HT-29 (cell line): ENCODE measurements around the gene SIAH1. TPM values are rescaled to one million over a fixed set of nuclear protein-coding genes. Genes with fewer than 3 reads are reported as not detected.
A peak's percentile ranks its signal among the peaks of the same experiment; 100 is the strongest.
"Not testable (repeated sequence)": the region's sequence is repeated elsewhere in the genome, so short reads cannot be mapped to it uniquely, and the experiment has no call there.

Source experiments
- DNase-seq: peaks from one replicate; pipeline ENCODE4 v3.0.0-alpha.2; 2015; ENCODE audit warnings: low spot score
- total RNA-seq: library from RNA; depleted of rRNA; stranded (reverse); fragments of >200 nt; shearing (Covaris generic); gene quantifications from 2 replicates; pipeline ENCODE4 v1.2.3, GENCODE V29; 2014; rRNA removed

SIAH1 gene
- 23.7 and 24.8 TPM in 2 replicates for total RNA-seq

DNA sequence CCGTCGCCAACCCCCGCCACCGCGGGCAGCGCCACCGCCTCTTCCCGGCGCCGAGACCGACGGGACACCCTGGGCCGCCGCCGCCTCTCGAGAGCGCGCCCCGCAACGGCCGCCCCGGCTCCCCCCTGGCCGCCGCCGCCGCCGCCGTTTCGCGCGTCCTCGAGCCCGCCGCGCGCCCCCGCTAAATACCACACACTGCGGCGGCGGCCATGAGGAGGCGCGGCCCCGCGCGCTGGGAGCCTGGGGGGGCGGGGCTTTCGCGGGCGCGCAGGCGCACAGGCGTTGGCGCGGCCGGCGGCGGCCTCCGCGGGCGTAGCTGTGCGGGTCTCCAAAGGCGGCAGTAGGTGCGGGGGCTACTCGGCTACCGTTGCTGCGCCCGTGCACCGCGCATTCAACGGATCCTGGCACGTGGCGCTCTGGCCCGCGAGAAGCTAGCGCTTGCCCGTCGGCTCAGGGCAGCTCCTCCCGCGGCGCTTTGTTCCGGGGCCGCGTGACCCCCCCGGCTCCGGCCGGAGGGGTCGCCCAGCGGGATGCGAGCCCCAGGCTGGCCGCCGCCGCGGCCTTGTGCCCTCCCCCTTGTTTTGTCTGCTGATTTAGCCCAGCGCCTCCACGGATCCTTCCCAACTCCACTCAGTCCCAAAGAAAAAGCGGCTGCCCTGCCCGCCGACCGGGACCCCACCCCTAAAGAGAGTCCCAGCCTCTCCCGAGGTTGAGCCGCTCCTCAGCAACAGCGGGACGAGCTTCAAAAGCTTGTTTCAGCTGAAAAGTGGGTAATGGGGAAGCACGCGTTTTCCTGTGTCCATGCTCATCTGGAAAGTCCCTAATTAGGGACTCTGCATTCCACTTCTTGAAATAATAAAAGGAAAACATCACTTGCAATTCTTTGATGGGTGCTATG is at the start of gene SIAH1:
Gene SIAH1 (minus strand): TSS at position 161 of the 898 bp plus-strand sequence. CDS start 22,985 bp downstream, outside the sequence.
- peak; percentile 76 for DNase-seq

- DNase-seq, result no peak
Measured at GRCh38 chr16:48434653-48435317, 49.6 kb upstream of the SIAH1 start.

GRCh38 chr16:48433850-48434530 is 48.8 kb upstream of the SIAH1 start:
- DNase-seq, result no peak

- DNase-seq, result no peak
Measured at GRCh38 chr16:48433116-48433849, 48.1 kb upstream of the SIAH1 start.

DNA sequence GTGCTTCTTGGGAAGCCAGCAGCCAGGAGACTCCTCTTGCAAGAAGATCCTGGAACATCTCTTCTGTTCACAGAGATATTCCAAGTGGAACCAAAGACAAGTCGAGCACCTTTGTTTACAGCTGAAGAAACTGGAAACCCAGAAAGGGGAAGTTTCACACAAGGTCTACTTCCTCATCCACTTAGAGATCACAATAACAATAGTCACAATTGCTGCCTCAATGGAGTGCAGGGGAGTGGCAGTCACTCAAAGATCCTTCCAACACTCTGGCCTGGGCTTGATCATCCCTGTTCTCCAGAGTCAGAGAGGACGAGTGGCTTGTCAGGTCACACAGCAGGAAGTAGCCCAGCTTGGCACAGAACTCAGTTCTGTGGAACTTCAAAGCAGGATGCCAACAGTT is 46.9 kb upstream of the SIAH1 start:
- no peak for DNase-seq

DNA sequence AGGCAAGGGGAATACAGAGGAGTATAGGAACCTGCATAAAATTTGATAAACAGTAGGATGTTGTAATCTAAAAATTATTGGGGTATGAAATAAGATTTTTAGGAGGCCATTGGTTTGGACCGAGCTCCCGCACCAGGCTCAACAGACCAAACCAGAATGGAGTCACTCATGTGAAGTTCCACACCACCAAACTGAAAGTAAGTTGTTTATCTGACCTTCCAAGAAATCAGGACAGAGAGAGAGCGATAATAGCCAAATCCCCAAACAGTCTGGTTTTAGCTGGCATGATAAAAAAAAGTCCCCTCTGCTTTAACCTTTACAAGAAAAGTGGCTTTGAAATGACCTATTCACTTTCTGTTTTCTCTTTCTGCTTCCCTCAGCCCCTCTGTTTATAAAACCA is 45.7 kb upstream of the SIAH1 start:
- DNase-seq, result no peak

GRCh38 chr16:48426244-48427141 is 41.3 kb upstream of the SIAH1 start:
- DNase-seq, result no peak

DNA sequence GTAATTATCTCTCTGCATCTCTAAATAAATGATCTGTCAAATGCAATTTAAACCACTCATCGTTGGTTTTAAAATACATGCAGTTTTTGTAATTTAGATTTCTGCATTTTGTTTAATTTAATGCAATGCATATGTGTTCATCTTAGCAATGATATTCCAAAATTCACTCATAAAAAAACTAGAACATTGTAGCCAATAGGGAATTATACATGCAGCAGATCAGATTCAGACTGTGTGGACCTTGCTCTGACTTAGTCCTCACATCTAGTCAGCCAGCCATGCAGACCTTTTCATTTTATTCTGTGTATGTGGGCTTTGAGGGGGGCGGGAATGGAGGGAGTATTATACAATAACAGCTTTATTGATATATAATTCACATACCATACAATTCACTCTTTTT is 37.3 kb upstream of the SIAH1 start:
- no peak for DNase-seq

DNA sequence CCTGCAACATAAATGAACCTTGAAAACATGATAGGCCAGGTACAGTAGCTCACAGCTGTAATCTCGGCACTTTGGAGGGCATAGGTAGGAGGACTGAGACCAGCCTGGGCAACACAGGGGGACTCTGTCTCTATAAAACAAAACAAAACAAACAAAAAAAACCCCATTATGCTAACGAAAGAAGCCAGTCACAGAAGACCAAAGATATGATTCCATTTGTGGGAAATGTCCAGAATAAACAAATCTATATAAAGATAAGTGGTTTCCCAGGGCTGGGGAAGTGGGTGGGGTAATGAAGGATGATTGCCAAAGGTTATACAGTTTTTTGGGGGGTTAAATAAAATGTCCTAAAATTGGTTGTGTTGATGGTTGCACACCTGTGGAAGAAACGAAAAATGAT is 36.5 kb upstream of the SIAH1 start:
- DNase-seq, result no peak

GRCh38 chr16:48420437-48420836 is 35.2 kb upstream of the SIAH1 start:
- no peak for DNase-seq

DNA sequence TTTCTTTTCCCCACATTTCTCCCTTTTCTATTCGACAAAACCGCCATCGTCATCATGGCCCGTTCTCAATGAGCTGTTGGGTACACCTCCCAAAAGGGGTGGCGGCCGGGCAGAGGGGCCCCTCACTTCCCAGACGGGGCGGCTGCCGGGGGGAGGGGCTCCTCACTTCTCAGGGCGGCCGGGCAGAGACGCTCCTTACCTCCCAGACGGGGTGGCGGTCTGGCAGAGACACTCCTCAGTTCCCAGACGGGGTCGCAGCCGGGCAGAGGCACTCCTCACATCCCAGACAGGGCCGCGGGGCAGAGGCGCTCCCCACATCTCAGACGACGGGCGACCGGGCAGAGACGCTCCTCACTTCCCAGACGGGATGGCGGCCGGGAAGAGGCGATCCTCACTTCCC is 31.4 kb upstream of the SIAH1 start:
- not testable (repeated sequence) for DNase-seq

DNA sequence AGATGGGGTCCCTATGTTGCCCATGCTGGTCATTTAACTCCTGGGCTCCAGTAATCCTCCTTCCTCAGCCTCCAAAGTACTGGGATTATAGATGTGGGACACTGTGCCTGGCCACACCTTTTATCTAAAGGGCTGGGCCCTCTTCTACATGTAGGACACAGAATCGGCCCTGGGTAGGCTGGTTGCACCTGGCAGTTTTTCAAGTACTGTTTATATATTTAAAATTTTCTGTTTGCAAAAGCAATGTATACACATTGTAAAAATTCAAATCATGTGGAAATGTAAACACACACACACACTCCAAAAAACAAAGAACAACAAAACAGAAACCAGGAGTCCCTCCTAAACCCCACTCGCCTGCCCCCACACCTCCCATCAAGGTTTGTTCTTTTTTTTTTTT is 28.1 kb upstream of the SIAH1 start:
- DNase-seq, result no peak

DNA sequence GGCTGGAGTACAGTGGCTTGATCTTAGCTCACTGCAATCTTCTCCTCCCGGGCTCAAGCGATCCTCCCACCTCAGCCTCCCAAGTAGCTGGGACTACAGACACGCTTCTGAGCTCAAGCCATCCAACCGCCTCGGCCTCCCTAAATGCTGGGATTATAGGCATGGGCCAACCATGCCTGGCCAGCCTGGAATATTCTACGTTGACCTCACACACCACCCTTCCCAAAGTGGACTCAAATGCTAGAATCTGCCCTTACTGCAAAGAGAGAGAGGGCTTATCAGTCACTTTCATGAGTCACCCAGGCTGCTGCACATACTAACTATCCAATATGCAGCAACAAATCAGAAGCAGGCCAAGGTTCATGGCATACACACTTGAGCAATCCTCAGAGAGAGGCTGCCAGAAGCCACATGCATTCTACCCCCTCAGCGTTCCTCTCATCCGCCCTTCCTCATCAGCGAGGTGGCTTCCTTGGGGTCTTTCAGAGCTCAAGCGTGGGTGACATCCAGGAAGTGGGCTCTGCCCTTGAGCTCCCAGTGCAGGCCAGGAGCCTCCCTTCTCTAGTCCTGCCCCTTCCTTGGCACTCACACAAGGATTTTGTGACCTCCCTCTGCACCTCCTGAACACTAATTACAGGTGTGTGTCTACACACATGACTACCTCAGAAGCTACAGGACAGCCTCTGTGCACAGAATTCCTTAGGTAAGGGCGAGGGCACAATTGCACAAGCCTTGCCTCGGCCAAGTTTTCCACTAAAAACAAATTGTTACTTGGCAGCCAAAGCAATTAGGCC is 24.8 kb upstream of the SIAH1 start:
- peak; percentile 87 for DNase-seq

GRCh38 chr16:48408688-48409087 is 23.5 kb upstream of the SIAH1 start:
- peak; percentile 44 for DNase-seq

GRCh38 chr16:48405907-48406306 is 20.7 kb upstream of the SIAH1 start:
- DNase-seq, result peak; percentile 43

DNA sequence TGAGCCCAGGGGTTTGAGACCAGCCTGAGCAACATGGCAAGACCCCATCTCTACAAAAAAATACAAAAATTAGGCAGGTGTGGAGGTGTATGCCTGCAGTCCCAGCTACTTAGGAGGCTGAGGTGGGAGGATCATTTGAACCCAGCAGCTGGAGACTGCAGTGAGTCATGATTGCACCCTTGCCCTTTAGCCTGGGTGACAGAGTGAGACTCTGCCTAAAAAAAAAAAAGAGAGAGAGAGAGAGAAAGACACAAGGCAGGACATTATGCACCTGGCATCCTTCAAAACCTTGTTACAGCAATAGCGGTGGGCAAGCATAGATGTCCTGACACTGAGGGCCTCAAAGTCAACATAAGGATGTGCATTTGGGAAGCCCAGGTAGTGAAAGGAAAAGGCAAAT is 19.9 kb upstream of the SIAH1 start:
- DNase-seq, result no peak

- not testable (repeated sequence) for DNase-seq
Measured at GRCh38 chr16:48402547-48402946, 17.3 kb upstream of the SIAH1 start.

GRCh38 chr16:48395375-48395774 is 10.2 kb upstream of the SIAH1 start:
- DNase-seq, result no peak

GRCh38 chr16:48394355-48394703 is 9.1 kb upstream of the SIAH1 start:
- no peak for DNase-seq
